ENCODE results near the gene PRKCB.

The PRKCB gene

DNA sequence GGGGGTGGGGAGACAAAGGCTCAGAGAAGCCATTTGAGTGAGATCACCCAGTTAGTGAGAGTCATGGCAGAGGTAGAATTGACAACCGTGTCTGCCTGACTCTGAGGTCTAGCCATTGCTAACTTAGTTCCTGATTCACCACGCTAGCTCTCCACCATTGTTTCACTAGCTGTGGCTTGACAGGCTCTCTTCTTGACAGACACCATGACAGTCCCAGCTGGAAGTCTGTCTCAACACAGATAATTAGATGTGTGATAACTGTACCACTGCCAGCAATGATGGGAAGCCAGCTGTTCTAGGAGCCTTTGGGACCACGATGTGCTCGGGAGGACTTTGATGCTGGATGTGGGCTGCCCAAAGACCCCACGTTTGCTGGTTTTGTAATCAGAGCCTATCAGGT is 249.9 kb downstream of the PRKCB start:
- Histone ChIP-seq H3K4me1 (ENCODE audit: insufficient read depth, poor library complexity, severe bottlenecking) (no peaks in the 10 kb centered on the region), H3K27me3 (ENCODE audit: insufficient read depth, poor library complexity, severe bottlenecking) (peaks cover 14% of the 10 kb centered on the region), H3K9me3 (ENCODE audit: severe bottlenecking) (no peaks in the 10 kb centered on the region), H3K36me3 (ENCODE audit: low read depth) (no peaks in the 10 kb centered on the region), H3K4me3 (ENCODE audit: severe bottlenecking) (no peak overlapping the region), H3K27ac (ENCODE audit: poor library complexity, severe bottlenecking) (no peak overlapping the region)
- DNase-seq (ENCODE audit: low spot score) (no peak), ATAC-seq (ENCODE audit: low read depth) (no peak)
- TF ChIP-seq, protein P1, sequence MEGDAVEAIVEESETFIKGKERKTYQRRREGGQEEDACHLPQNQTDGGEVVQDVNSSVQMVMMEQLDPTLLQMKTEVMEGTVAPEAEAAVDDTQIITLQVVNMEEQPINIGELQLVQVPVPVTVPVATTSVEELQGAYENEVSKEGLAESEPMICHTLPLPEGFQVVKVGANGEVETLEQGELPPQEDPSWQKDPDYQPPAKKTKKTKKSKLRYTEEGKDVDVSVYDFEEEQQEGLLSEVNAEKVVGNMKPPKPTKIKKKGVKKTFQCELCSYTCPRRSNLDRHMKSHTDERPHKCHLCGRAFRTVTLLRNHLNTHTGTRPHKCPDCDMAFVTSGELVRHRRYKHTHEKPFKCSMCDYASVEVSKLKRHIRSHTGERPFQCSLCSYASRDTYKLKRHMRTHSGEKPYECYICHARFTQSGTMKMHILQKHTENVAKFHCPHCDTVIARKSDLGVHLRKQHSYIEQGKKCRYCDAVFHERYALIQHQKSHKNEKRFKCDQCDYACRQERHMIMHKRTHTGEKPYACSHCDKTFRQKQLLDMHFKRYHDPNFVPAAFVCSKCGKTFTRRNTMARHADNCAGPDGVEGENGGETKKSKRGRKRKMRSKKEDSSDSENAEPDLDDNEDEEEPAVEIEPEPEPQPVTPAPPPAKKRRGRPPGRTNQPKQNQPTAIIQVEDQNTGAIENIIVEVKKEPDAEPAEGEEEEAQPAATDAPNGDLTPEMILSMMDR (IDR thresholded peaks at IDR 0.05; ENCODE audit: poor library complexity, severe bottlenecking) = no peak

DNA sequence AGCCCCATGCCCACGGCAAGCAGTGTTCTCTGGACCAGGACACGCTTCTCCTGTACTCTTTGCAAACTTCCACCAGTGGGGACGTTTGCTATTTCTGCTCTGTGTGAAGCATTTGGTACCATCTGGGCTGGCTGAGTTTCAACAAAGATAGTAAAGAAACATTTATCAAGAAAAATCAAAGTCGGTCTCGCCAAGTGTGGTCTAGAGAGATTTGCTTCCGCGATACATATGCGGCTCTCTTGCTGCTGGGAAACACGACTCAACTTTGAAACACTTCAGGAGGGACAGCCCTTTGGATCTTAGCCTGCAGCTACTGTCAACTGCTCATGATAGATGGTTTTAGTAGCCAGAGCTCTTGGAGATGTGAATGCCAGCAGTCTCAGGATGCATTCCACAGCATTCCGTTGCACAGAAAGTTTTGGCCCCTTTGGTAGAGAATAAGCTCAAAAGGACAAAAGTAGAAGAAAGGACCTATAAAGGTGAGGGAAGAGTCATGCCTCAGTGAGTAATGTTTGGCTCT is 252.2 kb downstream of the PRKCB start:
- DNase-seq (ENCODE audit: low spot score) = no peak
- Histone ChIP-seq H3K27ac (ENCODE audit: poor library complexity, severe bottlenecking) (no peak overlapping the region), H3K4me1 (ENCODE audit: insufficient read depth, poor library complexity, severe bottlenecking) (no peaks in the 10 kb centered on the region), H3K27me3 (ENCODE audit: insufficient read depth, poor library complexity, severe bottlenecking) (peaks cover 2% of the 10 kb centered on the region), H3K4me3 (ENCODE audit: severe bottlenecking) (no peak overlapping the region), H3K9me3 (ENCODE audit: severe bottlenecking) (no peaks in the 10 kb centered on the region), H3K36me3 (ENCODE audit: low read depth) (no peaks in the 10 kb centered on the region)
- TF ChIP-seq, protein P1 (IDR thresholded peaks at IDR 0.05; ENCODE audit: poor library complexity, severe bottlenecking) = no peak
- ATAC-seq (ENCODE audit: low read depth) = no peak

DNA sequence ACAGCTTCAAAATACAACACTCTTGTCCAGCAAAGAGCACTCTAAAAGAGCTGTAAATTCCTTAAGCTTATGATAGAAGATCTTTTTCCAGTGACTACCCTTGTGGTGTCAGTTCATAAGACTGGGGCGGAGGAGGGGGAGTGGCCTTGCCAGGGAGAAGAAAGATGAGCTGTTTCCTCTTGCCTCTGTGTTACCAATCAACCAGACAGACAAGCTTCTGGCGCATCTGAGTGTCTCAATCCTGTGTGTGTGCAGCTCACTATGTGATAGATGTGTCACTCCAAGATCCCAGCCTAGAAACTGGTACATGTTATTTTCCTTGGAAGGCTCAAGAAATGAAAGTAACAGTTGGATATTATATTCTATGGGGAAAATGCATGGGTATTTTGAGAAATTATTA is 253.0 kb downstream of the PRKCB start:
- H3K36me3 ChIP-seq (ENCODE audit: low read depth) = no peaks in the 10 kb centered on the region
- no peak for ATAC-seq (ENCODE audit: low read depth)
- no peaks in the 10 kb centered on the region for H3K9me3 ChIP-seq (ENCODE audit: severe bottlenecking)
- H3K4me1 ChIP-seq (ENCODE audit: insufficient read depth, poor library complexity, severe bottlenecking) = no peaks in the 10 kb centered on the region
- no peak for DNase-seq (ENCODE audit: low spot score)
- H3K27ac ChIP-seq (ENCODE audit: poor library complexity, severe bottlenecking) = no peak overlapping the region
- TF ChIP-seq, protein P1 (IDR thresholded peaks at IDR 0.05; ENCODE audit: poor library complexity, severe bottlenecking) = no peak
- H3K27me3 ChIP-seq (ENCODE audit: insufficient read depth, poor library complexity, severe bottlenecking) = no peaks in the 10 kb centered on the region
- H3K4me3 ChIP-seq (ENCODE audit: severe bottlenecking) = no peak overlapping the region

DNA sequence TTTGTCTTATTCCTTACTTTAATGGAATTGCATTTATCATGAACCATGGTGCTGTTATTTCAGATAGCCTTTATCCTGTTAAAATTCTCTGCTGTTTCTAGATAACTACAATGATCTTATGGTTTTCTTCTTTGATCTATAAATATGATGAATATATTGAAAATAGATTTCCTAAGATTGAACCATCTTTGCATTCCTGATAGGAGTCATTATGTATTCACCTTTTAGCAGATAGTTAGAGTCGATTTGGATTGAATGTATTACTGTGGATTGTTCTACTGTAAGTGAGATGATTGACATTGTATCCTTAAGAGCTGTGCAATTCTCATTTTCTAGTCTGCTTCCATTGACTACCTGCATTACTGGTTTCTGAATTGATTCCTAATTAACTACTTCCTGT is 255.3 kb downstream of the PRKCB start:
- no peak overlapping the region for H3K4me3 ChIP-seq (ENCODE audit: severe bottlenecking)
- no peak for DNase-seq (ENCODE audit: low spot score)
- H3K9me3 ChIP-seq (ENCODE audit: severe bottlenecking) = no peaks in the 10 kb centered on the region
- TF ChIP-seq, protein P1 (IDR thresholded peaks at IDR 0.05; ENCODE audit: poor library complexity, severe bottlenecking) = no peak
- H3K4me1 ChIP-seq (ENCODE audit: insufficient read depth, poor library complexity, severe bottlenecking) = no peaks in the 10 kb centered on the region
- no peak overlapping the region for H3K27ac ChIP-seq (ENCODE audit: poor library complexity, severe bottlenecking)
- ATAC-seq (ENCODE audit: low read depth) = no peak
- H3K36me3 ChIP-seq (ENCODE audit: low read depth) = no peaks in the 10 kb centered on the region
- H3K27me3 ChIP-seq (ENCODE audit: insufficient read depth, poor library complexity, severe bottlenecking) = no peaks in the 10 kb centered on the region

DNA sequence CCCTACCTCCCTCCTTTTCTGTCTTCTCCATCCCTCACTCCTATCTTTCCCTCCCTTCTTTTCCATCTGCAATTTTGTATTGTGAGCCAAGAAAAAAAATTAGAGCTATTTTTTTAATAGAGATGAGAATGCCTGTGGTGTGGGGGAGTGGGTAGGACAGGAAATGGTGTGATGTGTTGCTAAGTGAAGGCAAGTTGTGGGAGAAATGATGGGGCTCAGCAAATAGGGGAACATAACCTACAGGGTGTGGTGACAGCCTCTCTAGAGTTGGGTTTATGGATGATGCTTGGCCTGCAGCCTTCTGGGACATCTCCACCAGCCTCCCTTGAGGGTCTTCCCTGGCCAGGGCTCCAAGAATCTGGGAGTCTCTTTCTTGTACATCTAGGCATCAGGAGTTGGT is 257.3 kb downstream of the PRKCB start:
- H3K4me1 ChIP-seq (ENCODE audit: insufficient read depth, poor library complexity, severe bottlenecking) = no peaks in the 10 kb centered on the region
- no peaks in the 10 kb centered on the region for H3K9me3 ChIP-seq (ENCODE audit: severe bottlenecking)
- ATAC-seq (ENCODE audit: low read depth) (no peak), DNase-seq (ENCODE audit: low spot score) (no peak)
- H3K27me3 ChIP-seq (ENCODE audit: insufficient read depth, poor library complexity, severe bottlenecking) = no peaks in the 10 kb centered on the region
- no peaks in the 10 kb centered on the region for H3K36me3 ChIP-seq (ENCODE audit: low read depth)
- H3K4me3 ChIP-seq (ENCODE audit: severe bottlenecking) = no peak overlapping the region
- H3K27ac ChIP-seq (ENCODE audit: poor library complexity, severe bottlenecking) = no peak overlapping the region
- TF ChIP-seq, protein P1 (IDR thresholded peaks at IDR 0.05; ENCODE audit: poor library complexity, severe bottlenecking) = no peak

Measured in RWPE2 (cell line).